GM12865 (cell line): ENCODE measurements around the gene RPL35A.
"Not testable (repeated sequence)": the region's sequence is repeated elsewhere in the genome, so short reads cannot be mapped to it uniquely, and the experiment has no call there.

Experiments
- DNase-seq: peaks from one replicate; pipeline ENCODE4 v3.0.0; 2010; ENCODE audit warnings: low read depth
- H3K4me3 ChIP-seq: 2 replicates; pipeline ENCODE4 v1.5.1; 2011; ENCODE audit warnings: mild to moderate bottlenecking, low read depth, low read length, control low read depth
- TF ChIP-seq, protein P1 (sequence below): IDR thresholded peaks from 2 replicates; pipeline ENCODE4 v1.5.1; 2011; ENCODE audit warnings: low read length, control low read depth, low read depth, inconsistent platforms; ENCODE audit not compliant: insufficient read depth; ENCODE audit errors: missing control alignments

Gene RPL35A

DNA sequence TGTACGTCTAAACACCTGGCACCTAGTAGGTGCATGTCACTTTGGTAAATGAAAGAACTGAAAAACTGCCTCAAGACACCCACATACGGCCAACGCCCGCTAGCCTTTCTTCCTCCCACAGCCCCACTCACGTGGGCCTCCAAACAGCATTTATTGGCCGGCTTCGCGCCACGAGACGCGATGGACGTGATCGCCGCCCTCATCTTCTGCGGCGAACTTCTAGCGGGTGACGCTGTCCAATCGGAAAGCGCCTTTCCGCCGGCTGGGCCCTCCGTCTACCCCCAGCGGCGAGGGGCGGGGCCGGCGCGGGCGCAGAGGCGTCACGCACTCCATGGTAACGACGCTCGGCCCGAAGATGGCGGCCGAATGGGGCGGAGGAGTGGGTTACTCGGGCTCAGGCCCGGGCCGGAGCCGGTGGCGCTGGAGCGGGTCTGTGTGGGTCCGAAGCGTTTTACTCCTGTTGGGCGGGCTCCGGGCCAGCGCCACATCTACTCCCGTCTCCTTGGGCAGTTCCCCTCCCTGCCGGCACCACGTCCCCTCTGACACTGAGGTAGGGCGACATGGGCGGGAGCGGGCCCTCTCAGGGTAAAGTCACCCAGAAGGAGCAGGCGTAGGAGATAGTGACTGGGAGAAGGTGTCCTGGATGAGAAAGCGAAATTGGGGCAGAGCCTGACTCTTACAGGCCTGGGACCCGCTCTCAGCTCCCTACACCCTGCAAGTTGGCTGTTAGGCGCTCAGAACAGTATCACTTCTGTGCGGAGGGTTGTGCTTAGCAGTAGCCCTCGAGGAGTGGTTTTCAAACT lies 10.1 kb downstream of the RPL35A start, which contains the start of gene LMLN:
LMLN (plus strand) TSS at position 327 of the 803 bp plus-strand sequence; CDS start at position 356, 29 bp downstream.
- DNase-seq = peak; percentile 97
- peak within 1 kb of the TSS; percentile 90 for H3K4me3 ChIP-seq
- TF ChIP-seq, protein P1, sequence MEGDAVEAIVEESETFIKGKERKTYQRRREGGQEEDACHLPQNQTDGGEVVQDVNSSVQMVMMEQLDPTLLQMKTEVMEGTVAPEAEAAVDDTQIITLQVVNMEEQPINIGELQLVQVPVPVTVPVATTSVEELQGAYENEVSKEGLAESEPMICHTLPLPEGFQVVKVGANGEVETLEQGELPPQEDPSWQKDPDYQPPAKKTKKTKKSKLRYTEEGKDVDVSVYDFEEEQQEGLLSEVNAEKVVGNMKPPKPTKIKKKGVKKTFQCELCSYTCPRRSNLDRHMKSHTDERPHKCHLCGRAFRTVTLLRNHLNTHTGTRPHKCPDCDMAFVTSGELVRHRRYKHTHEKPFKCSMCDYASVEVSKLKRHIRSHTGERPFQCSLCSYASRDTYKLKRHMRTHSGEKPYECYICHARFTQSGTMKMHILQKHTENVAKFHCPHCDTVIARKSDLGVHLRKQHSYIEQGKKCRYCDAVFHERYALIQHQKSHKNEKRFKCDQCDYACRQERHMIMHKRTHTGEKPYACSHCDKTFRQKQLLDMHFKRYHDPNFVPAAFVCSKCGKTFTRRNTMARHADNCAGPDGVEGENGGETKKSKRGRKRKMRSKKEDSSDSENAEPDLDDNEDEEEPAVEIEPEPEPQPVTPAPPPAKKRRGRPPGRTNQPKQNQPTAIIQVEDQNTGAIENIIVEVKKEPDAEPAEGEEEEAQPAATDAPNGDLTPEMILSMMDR = no peak

DNA sequence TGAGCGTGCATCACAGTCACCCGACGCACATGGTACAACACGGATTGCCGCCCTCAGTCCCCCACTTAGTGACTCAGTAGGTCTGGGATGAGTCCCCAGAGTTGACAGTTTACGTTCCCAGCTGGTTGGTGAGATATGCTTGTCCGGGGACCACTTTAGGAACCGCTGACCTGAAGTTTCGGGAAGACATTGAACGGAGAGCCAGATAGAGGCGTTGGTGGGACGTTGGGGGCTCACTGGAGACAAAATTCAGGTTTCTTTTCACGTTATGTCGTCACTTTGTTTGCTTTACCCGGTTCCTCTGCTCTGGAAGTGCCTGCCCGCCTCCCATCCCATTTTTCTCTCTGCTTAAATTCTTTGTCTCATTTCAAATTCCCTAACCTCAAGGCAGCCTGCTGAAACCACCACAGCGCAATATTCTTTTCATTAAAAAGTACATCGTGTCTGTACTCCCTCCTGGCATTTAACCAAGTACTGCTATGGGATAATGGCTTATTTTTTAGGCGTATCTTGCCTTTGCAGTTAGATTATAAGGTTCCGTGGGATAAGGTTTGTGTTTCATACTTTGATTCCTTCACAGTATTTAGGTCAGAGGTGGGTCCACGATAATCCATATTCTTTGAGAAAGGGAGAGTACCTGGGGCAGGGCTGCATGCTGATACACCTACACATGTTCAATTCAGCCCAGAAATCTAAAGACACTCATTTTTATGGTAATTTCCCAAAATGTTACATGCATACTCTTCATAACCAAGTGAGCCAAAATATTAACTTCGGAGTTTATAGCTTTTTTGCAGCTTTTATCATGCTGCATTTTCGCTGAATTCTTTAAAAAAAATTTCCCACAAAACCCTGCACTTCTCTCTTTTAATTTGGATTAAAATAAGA lies 10.9 kb downstream of the RPL35A start:
- peak overlapping the region; percentile 90 for H3K4me3 ChIP-seq
- DNase-seq = no peak
- TF ChIP-seq, protein P1 = no peak

GRCh38 chr3:197961582-197961945 lies 11.6 kb downstream of the RPL35A start:
- no peak for DNase-seq
- H3K4me3 ChIP-seq = no peak overlapping the region
- TF ChIP-seq, protein P1 = no peak

GRCh38 chr3:197963019-197963637 lies 13.1 kb downstream of the RPL35A start:
- TF ChIP-seq, protein P1 = no peak
- DNase-seq = no peak
- no peak overlapping the region for H3K4me3 ChIP-seq

GRCh38 chr3:197967337-197967989 lies 17.5 kb downstream of the RPL35A start:
- not testable (repeated sequence) for DNase-seq, H3K4me3 ChIP-seq

- TF ChIP-seq, protein P1 = no peak
- DNase-seq = no peak
- no peak overlapping the region for H3K4me3 ChIP-seq
Observed at GRCh38 chr3:197970588-197970987, 20.6 kb downstream of the RPL35A start.
